ENCODE measurements around the gene ANXA1.

The ANXA1 gene

GRCh38 chr9:73215249-73215648, 63.6 kb downstream of the ANXA1 start:
- no peak for DNase-seq

DNA sequence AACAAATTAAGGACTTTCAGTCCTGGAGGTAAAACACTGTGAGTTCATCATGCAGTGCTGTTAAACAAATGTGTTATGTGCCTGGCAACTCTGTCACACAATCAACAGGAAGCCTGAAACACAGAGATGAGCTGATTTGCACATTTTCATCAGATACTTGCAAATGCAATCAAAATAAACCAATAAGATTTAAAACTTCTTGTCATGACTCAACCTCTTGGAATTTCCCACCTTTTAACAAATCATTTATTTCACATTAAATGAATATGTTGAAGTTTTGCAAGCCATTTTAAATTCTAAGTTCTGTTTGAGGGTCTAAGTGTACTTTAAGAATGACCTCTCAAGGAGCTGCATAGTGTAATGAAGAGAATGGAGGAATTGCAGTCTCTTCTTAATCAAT, 64.4 kb downstream of the ANXA1 start:
- DNase-seq = no peak

Measured in stimulated activated CD4-positive, alpha-beta T cell treated with anti-CD3 and anti-CD28 coated beads, Interleukin-2, amount 100 ng/mL, for 24 hours (primary cell).